KMS-11 (cell line): ENCODE measurements around the gene PLEKHN1.

Experiments
- H2AFZ ChIP-seq: fragments of 200-600 bp; sonication (generic); 2 replicates; pipeline ENCODE4 v1.6.1; 2016; ENCODE audit warnings: antibody characterized with exemption, mixed run types, low read depth
- H3K27ac ChIP-seq: fragments of 200-600 bp; sonication (generic); 2 replicates; pipeline ENCODE4 v1.6.1; 2016; ENCODE audit warnings: mild to moderate bottlenecking, mixed run types
- H3K27me3 ChIP-seq: fragments of 200-600 bp; sonication (generic); 2 replicates; pipeline ENCODE4 v1.6.1; 2017; ENCODE audit warnings: mild to moderate bottlenecking, low read depth, mixed run types, moderate library complexity; ENCODE audit not compliant: insufficient read depth
- H3K36me3 ChIP-seq: fragments of 200-600 bp; sonication (generic); 2 replicates; pipeline ENCODE4 v1.6.1; 2017; ENCODE audit warnings: mild to moderate bottlenecking, mixed run types; ENCODE audit not compliant: insufficient read depth
- H3K4me1 ChIP-seq: fragments of 200-600 bp; sonication (generic); 2 replicates; pipeline ENCODE4 v1.6.1; 2016; ENCODE audit warnings: mild to moderate bottlenecking, low read depth, mixed run types; ENCODE audit not compliant: poor library complexity, severe bottlenecking
- H3K4me2 ChIP-seq: fragments of 200-600 bp; sonication (generic); 2 replicates; pipeline ENCODE4 v1.7.0; 2016; ENCODE audit warnings: mild to moderate bottlenecking, mixed run types
- H3K4me3 ChIP-seq: fragments of 200-600 bp; sonication (generic); IDR thresholded peaks from 2 replicates; pipeline ENCODE4 v1.6.1; 2017; ENCODE audit warnings: low read depth, low read length, mixed read lengths; ENCODE audit not compliant: insufficient read depth
- H3K79me2 ChIP-seq: fragments of 200-600 bp; sonication (generic); 2 replicates; pipeline ENCODE4 v1.6.1; 2016; ENCODE audit warnings: low read depth, mixed run types; ENCODE audit not compliant: insufficient read depth
- H3K9ac ChIP-seq: fragments of 200-600 bp; sonication (generic); 2 replicates; pipeline ENCODE4 v1.6.1; 2016; ENCODE audit warnings: mild to moderate bottlenecking, mixed run types
- H4K20me1 ChIP-seq: fragments of 200-600 bp; sonication (generic); 2 replicates; pipeline ENCODE4 v1.6.1; 2016; ENCODE audit warnings: mild to moderate bottlenecking, mixed run types; ENCODE audit not compliant: insufficient read depth
- CTCF ChIP-seq: fragments of 200-600 bp; sonication (generic); conservative IDR thresholded peaks from 2 replicates; pipeline ENCODE4 v1.6.1; 2017; ENCODE audit warnings: low read depth, mild to moderate bottlenecking, antibody characterized with exemption, low read length, moderate library complexity, mixed read lengths

Gene PLEKHN1

GRCh38 chr1:938711-939489 lies 27.4 kb upstream of the PLEKHN1 start:
- 0 out of 2 replicates have a peak overlapping the region, but pooled peaks have one; percentile 60 for H3K4me2 ChIP-seq
- H3K9ac ChIP-seq = no peak overlapping the region
- H3K27ac ChIP-seq = no peak overlapping the region
- H3K79me2 ChIP-seq = no peaks in the 10 kb centered on the region
- H4K20me1 ChIP-seq = no peaks in the 10 kb centered on the region
- H3K27me3 ChIP-seq = peaks cover 72% of the 10 kb centered on the region
- no peak overlapping the region for H2AFZ ChIP-seq
- H3K36me3 ChIP-seq = no peaks in the 10 kb centered on the region
- peaks cover 45% of the 10 kb centered on the region for H3K4me1 ChIP-seq
- no peak overlapping the region for H3K4me3 ChIP-seq
- TF ChIP-seq CTCF = no peak

- Histone ChIP-seq H3K27me3 (peaks cover 72% of the 10 kb centered on the region), H3K9ac (no peak overlapping the region), H4K20me1 (no peaks in the 10 kb centered on the region), H3K27ac (no peak overlapping the region), H2AFZ (no peak overlapping the region), H3K4me1 (peaks cover 52% of the 10 kb centered on the region), H3K36me3 (no peaks in the 10 kb centered on the region), H3K79me2 (no peaks in the 10 kb centered on the region), H3K4me3 (no peak overlapping the region), H3K4me2 (peak overlapping the region; percentile 60)
- TF ChIP-seq CTCF = no peak
These were observed 26.7 kb upstream of the PLEKHN1 start for GRCh38 chr1:939511-940106.

GRCh38 chr1:940107-941014 lies 25.9 kb upstream of the PLEKHN1 start:
- no peak; the same call in 1 of the 2 replicates for TF ChIP-seq CTCF
- Histone ChIP-seq H4K20me1 (no peaks in the 10 kb centered on the region; the same call in 1 of the 2 replicates), H3K9ac (no peak overlapping the region; the same call in 1 of the 2 replicates), H3K79me2 (no peaks in the 10 kb centered on the region), H2AFZ (peak overlapping the region; percentile 48; the same call in 1 of the 2 replicates), H3K4me2 (peak overlapping the region; percentile 91), H3K27ac (no peak overlapping the region), H3K36me3 (no peaks in the 10 kb centered on the region), H3K4me1 (peaks cover 60% of the 10 kb centered on the region), H3K27me3 (peaks cover 65% of the 10 kb centered on the region), H3K4me3 (peak overlapping the region; percentile 78)

- Histone ChIP-seq H4K20me1 (no peaks in the 10 kb centered on the region; the same call in 1 of the 2 replicates), H3K9ac (peak overlapping the region; percentile 29; the same call in 1 of the 2 replicates), H3K79me2 (no peaks in the 10 kb centered on the region), H3K4me1 (peaks cover 67% of the 10 kb centered on the region), H3K36me3 (no peaks in the 10 kb centered on the region), H3K4me3 (peak overlapping the region; percentile 78), H2AFZ (peak overlapping the region; percentile 48), H3K4me2 (peak overlapping the region; percentile 91), H3K27me3 (peaks cover 58% of the 10 kb centered on the region), H3K27ac (no peak overlapping the region)
- no peak for TF ChIP-seq CTCF
These were observed 25.2 kb upstream of the PLEKHN1 start for GRCh38 chr1:941015-941587.
